GM23338 (cell line): ENCODE results near the gene CXCL12. TPM values are rescaled to one million over a fixed set of nuclear protein-coding genes. Genes with fewer than 3 reads are reported as not detected.

Source experiments
- ATAC-seq: fragments of 200-7000 bp; cut with Tn5 transposase; 3 replicates; pipeline ENCODE4 v1.9.1; 2020
- DNase-seq: peaks from one replicate; pipeline ENCODE4 v3.0.0-alpha.2; 2015; ENCODE audit warnings: low spot score
- H2AFZ ChIP-seq: fragments of 200-600 bp; sonication (generic); 2 replicates; pipeline ENCODE4 v1.8.0; 2016; ENCODE audit warnings: antibody characterized with exemption, mild to moderate bottlenecking, moderate library complexity
- H3F3A ChIP-seq: fragments of 200-600 bp; sonication (generic); replicated peaks from 2 replicates; pipeline ENCODE4 v1.8.0; 2017; ENCODE audit warnings: antibody characterized with exemption, mixed run types, low read depth
- H3K27ac ChIP-seq: fragments of 200-600 bp; sonication (generic); 2 replicates; pipeline ENCODE4 v1.6.1; 2016; ENCODE audit warnings: low read depth
- H3K27me3 ChIP-seq: fragments of 200-600 bp; sonication (generic); 2 replicates; pipeline ENCODE4 v1.8.0; 2016; ENCODE audit warnings: mild to moderate bottlenecking, mixed run types, moderate library complexity; ENCODE audit not compliant: insufficient read depth
- H3K36me3 ChIP-seq: fragments of 200-600 bp; sonication (generic); 2 replicates; pipeline ENCODE4 v1.8.0; 2016; ENCODE audit warnings: mild to moderate bottlenecking; ENCODE audit not compliant: insufficient read depth
- H3K4me1 ChIP-seq: fragments of 200-600 bp; sonication (generic); 2 replicates; pipeline ENCODE4 v1.8.0; 2016; ENCODE audit warnings: mild to moderate bottlenecking, moderate library complexity; ENCODE audit not compliant: insufficient read depth
- H3K4me2 ChIP-seq: fragments of 200-600 bp; sonication (generic); 2 replicates; pipeline ENCODE4 v1.7.1; 2017; ENCODE audit warnings: mixed run types
- H3K4me3 ChIP-seq: fragments of 200-600 bp; sonication (generic); 2 replicates; pipeline ENCODE4 v1.6.1; 2016; ENCODE audit warnings: mixed run types
- H3K79me2 ChIP-seq: fragments of 200-600 bp; sonication (generic); replicated peaks from 2 replicates; pipeline ENCODE4 v1.8.0; 2017; ENCODE audit warnings: mild to moderate bottlenecking; ENCODE audit not compliant: insufficient read depth
- H3K9me2 ChIP-seq: fragments of 200-600 bp; sonication (generic); 2 replicates; pipeline ENCODE4 v1.8.0; 2017; ENCODE audit not compliant: insufficient read depth
- H4K20me1 ChIP-seq: fragments of 200-600 bp; sonication (generic); replicated peaks from 2 replicates; pipeline ENCODE4 v1.8.0; 2017; ENCODE audit warnings: mild to moderate bottlenecking; ENCODE audit not compliant: insufficient read depth
- H3K27ac Mint-ChIP-seq: 2 replicates; pipeline ENCODE4 v1.8.0; 2020; ENCODE audit warnings: inconsistent platforms, mild to moderate bottlenecking, moderate library complexity, mixed read lengths
- H3K27me3 Mint-ChIP-seq: 3 replicates; pipeline ENCODE4 v1.8.0; 2022; ENCODE audit warnings: low read depth, mild to moderate bottlenecking, moderate library complexity, mixed read lengths, inconsistent platforms; ENCODE audit not compliant: insufficient read depth, poor library complexity
- H3K36me3 Mint-ChIP-seq: 3 replicates; pipeline ENCODE4 v1.8.0; 2021; ENCODE audit warnings: low read depth, mild to moderate bottlenecking, inconsistent platforms, moderate library complexity, mixed read lengths
- H3K4me1 Mint-ChIP-seq: 3 replicates; pipeline ENCODE4 v1.8.0; 2020; ENCODE audit warnings: mild to moderate bottlenecking, inconsistent platforms, mixed read lengths
- H3K4me3 Mint-ChIP-seq: 3 replicates; pipeline ENCODE4 v1.8.0; 2021; ENCODE audit warnings: moderate library complexity, mild to moderate bottlenecking, inconsistent platforms, mixed read lengths
- H3K9me3 Mint-ChIP-seq: 3 replicates; pipeline ENCODE4 v1.8.0; 2020; ENCODE audit warnings: moderate library complexity, mild to moderate bottlenecking, inconsistent platforms, mixed read lengths
- EZH2 ChIP-seq: fragments of 200-600 bp; sonication (generic); IDR thresholded peaks from one replicate; pipeline ENCODE4 v1.8.0; 2017; ENCODE audit warnings: antibody characterized with exemption, mild to moderate bottlenecking, low read depth; ENCODE audit not compliant: unreplicated experiment
- EZH2phosphoT487 ChIP-seq: fragments of 200-600 bp; sonication (generic); IDR thresholded peaks from one replicate; pipeline ENCODE4 v1.8.1; 2018; ENCODE audit warnings: antibody characterized with exemption; ENCODE audit not compliant: unreplicated experiment
- NANOG ChIP-seq: IDR thresholded peaks from 2 replicates; pipeline ENCODE4 v1.6.1; 2016; ENCODE audit warnings: antibody characterized with exemption, borderline replicate concordance
- STAT1 ChIP-seq: IDR thresholded peaks from one replicate; pipeline ENCODE4 v1.6.1; 2016; ENCODE audit warnings: antibody characterized with exemption; ENCODE audit not compliant: unreplicated experiment
- ZNF114 ChIP-seq: fragments of 250-450 bp; sonication (Bioruptor Pico); IDR thresholded peaks from 2 replicates; pipeline ENCODE4 v1.5.0; 2020; ENCODE audit warnings: mild to moderate bottlenecking, moderate library complexity
- ZNF331 ChIP-seq: fragments of 250-450 bp; sonication (Bioruptor Pico); IDR thresholded peaks from 2 replicates; pipeline ENCODE4 v1.5.0; 2020; ENCODE audit warnings: low read depth, mild to moderate bottlenecking, moderate library complexity
- polyA plus RNA-seq: library from polyadenylated mRNA; unstranded; fragments of >200 nt; fragmentation: Nextera tagmentation; extraction: Ambion mirVana; gene quantifications from 2 replicates; pipeline ENCODE4 v1.2.1, GENCODE V29; 2016
- total RNA-seq: library from RNA; depleted of rRNA; stranded (reverse); fragments of >200 nt; shearing (Covaris generic); gene quantifications from 2 replicates; pipeline ENCODE4 v1.2.3, GENCODE V29; 2014
- TF ChIP-seq, protein P1 (sequence below), 2 experiments: fragments of 200-600 bp in 1 of 2; sonication (generic) in 1 of 2; conservative IDR thresholded peaks; 2 replicates each; pipeline versions ENCODE4 v1.5.1 to v1.6.1; 2016 to 2017; ENCODE audit warnings: antibody characterized with exemption in 2 of 2, low read depth in 2 of 2, mild to moderate bottlenecking in 2 of 2, moderate library complexity in 1 of 2

The CXCL12 gene
- total and polyA plus RNA-seq, 2 experiments from 2014 or later, result 53.8 to 58.5 TPM

DNA sequence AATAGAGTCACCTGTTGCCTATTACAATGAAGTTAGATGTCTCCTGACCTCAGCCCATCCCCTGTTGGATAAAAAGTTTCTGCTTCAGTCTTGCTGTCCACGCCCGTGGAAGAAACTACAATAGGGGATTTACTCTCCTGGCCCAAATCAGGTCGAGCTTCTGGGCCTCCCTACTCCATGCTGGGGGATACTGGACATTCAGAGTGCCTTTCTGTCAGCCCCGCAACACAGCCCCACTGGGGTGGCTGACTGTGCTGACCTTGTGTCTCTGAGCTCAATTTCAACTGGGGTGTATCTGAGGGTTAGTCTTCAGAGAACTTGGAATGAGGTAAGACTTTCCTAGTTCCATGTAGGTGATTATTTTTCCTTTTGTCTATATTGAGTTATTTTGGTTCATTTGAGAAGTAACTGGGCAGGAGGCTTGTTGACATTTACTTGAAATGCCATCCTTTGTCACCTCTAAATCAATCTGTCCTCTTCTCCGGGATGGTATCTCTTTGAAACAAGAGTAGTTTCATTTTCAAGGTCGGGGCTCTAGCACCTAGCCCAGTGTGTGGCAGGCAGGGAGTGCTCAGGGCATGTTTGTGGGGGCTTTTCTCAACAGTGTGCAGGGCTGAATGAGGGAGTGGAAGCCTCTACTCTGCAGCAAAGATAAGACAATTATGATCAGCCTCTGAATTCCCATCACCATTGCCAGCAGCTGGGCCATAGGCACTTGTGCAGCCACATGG is 17.7 kb upstream of the CXCL12 start (continued):
- TF ChIP-seq ZNF331 (no peak), NANOG (no peak), EZH2 (no peak), STAT1 (no peak)
- TF ChIP-seq, protein P1, sequence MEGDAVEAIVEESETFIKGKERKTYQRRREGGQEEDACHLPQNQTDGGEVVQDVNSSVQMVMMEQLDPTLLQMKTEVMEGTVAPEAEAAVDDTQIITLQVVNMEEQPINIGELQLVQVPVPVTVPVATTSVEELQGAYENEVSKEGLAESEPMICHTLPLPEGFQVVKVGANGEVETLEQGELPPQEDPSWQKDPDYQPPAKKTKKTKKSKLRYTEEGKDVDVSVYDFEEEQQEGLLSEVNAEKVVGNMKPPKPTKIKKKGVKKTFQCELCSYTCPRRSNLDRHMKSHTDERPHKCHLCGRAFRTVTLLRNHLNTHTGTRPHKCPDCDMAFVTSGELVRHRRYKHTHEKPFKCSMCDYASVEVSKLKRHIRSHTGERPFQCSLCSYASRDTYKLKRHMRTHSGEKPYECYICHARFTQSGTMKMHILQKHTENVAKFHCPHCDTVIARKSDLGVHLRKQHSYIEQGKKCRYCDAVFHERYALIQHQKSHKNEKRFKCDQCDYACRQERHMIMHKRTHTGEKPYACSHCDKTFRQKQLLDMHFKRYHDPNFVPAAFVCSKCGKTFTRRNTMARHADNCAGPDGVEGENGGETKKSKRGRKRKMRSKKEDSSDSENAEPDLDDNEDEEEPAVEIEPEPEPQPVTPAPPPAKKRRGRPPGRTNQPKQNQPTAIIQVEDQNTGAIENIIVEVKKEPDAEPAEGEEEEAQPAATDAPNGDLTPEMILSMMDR (conservative IDR thresholded peaks at IDR 0.05; ENCODE audit: low read depth in 2 of 2), result no peak

DNA sequence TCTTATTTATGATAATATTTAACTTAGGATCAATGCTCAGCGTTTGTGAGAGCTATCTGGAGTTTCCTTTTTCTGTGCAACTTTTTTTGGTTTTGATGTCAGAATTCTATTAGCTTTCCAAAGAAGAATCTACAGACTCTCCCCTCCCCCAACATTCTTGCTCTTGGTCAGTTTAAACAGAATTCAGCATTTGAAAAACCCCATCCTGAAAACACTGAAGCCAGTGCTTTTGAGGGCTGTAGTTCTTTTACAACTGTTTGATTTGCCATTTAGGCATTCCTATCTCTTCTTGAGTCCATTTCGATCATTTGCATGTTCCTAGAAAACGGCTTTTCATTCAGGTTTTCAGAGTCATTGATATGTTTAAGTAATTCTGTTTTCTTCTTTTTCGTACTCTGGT is 15.6 kb upstream of the CXCL12 start:
- Histone ChIP-seq H4K20me1 (no peaks in the 10 kb centered on the region), H3K4me2 (peak overlapping the region; percentile 61), H2AFZ (no peak overlapping the region), H3K79me2 (no peaks in the 10 kb centered on the region), H3F3A (no peaks in the 10 kb centered on the region), H3K27ac (peak overlapping the region; percentile 74), H3K4me1 (peaks cover 42% of the 10 kb centered on the region), H3K9me2 (no peaks in the 10 kb centered on the region), H3K27me3 (peaks cover 8% of the 10 kb centered on the region; the same call in 1 of the 2 replicates), H3K36me3 (no peaks in the 10 kb centered on the region), H3K4me3 (peak overlapping the region; percentile 27)
- Mint-ChIP-seq H3K9me3 (no peaks in the 10 kb centered on the region; the same call in 2 of the 3 replicates), H3K4me3 (peak overlapping the region; percentile 60), H3K27me3 (peaks cover 23% of the 10 kb centered on the region), H3K27ac (peak overlapping the region; percentile 97), H3K4me1 (peaks cover 61% of the 10 kb centered on the region), H3K36me3 (no peaks in the 10 kb centered on the region; the same call in 2 of the 3 replicates)
- ATAC-seq, result peak; percentile 51
- DNase-seq, result peak; percentile 89
- TF ChIP-seq NANOG (peak; percentile 85), EZH2phosphoT487 (no peak)

DNA sequence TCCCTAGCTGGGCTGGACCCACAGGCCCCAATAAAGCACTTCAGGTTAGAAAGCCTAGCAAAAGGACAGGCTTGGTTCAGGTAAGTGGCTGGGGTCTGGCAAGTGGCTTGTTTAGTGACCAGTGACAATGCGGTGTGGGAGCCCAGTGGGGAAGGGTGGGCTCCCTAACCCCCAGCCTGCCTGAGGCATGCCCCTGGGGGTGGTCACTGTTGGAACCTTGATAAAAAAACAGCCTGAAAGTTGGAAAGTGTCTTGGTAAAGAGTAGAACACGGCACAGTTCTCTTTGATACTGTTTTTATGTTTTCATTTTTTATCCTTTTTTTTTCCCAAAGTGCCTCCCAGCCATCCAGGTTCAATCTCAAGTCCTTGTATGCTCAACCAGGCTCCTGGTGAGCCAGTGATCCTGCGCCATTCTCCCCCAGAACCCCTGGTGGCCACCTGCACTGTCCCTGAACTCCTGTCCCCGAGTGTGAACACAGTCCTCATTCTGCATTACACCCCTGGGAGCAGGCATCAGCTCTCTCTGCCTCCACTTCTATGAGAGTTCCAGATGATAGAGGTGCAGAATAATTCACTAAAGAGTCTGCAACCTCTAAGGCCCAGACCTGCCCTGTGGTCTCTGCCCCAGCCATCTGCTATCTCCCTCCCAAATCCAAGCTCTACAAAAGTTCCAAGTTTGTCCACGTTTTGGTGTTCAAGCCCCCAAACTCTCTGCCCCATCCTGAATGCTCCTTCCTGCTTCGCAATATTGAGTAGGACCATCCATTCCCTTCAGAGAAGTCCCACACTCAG is 15.0 kb upstream of the CXCL12 start:
- Histone ChIP-seq H3F3A (no peaks in the 10 kb centered on the region), H3K27me3 (peaks cover 8% of the 10 kb centered on the region; the same call in 1 of the 2 replicates), H4K20me1 (no peaks in the 10 kb centered on the region), H3K4me3 (peak overlapping the region; percentile 3; the same call in 1 of the 2 replicates), H3K4me2 (peak overlapping the region; percentile 61), H3K79me2 (no peaks in the 10 kb centered on the region), H3K4me1 (peaks cover 42% of the 10 kb centered on the region), H3K9me2 (no peaks in the 10 kb centered on the region), H3K27ac (no peak overlapping the region; the same call in 1 of the 2 replicates), H3K36me3 (no peaks in the 10 kb centered on the region), H2AFZ (no peak overlapping the region)
- Mint-ChIP-seq H3K4me1 (peaks cover 62% of the 10 kb centered on the region), H3K4me3 (peak overlapping the region; percentile 24; the same call in 1 of the 3 replicates), H3K36me3 (no peaks in the 10 kb centered on the region; the same call in 2 of the 3 replicates), H3K27me3 (peaks cover 23% of the 10 kb centered on the region), H3K27ac (peak overlapping the region; percentile 91), H3K9me3 (no peaks in the 10 kb centered on the region; the same call in 2 of the 3 replicates)
- ATAC-seq (peak; percentile 23), DNase-seq (no peak)
- TF ChIP-seq ZNF114 (CRISPR knock-in tag) (no peak), STAT1 (no peak), EZH2phosphoT487 (no peak), NANOG (no peak), EZH2 (no peak)
- TF ChIP-seq, protein P1 (conservative IDR thresholded peaks at IDR 0.05; ENCODE audit: low read depth in 2 of 2), result no peak
